MG63 (cell line): ENCODE results near the gene SET. TPM values are rescaled to one million over a fixed set of nuclear protein-coding genes. Genes with fewer than 3 reads are reported as not detected.
"Not testable (repeated sequence)": the region's sequence is repeated elsewhere in the genome, so short reads cannot be mapped to it uniquely, and the experiment has no call there.

Experiments
- DNase-seq: peaks from one replicate; pipeline ENCODE4 v3.0.0-alpha.2; 2020
- H3K27me3 ChIP-seq: fragments of 250-450 bp; sonication (Bioruptor Pico); 2 replicates; pipeline ENCODE4 v1.5.1; 2020; ENCODE audit warnings: mild to moderate bottlenecking, moderate library complexity
- H3K36me3 ChIP-seq: fragments of 250-450 bp; sonication (Bioruptor Pico); 2 replicates; pipeline ENCODE4 v1.5.1; 2020; ENCODE audit warnings: mild to moderate bottlenecking, moderate library complexity
- H3K4me3 ChIP-seq: fragments of 250-450 bp; sonication (Bioruptor Pico); 2 replicates; pipeline ENCODE4 v1.5.1; 2020; ENCODE audit warnings: mild to moderate bottlenecking, moderate library complexity
- H3K9me3 ChIP-seq: fragments of 250-450 bp; sonication (Bioruptor Pico); 2 replicates; pipeline ENCODE4 v1.5.1; 2020; ENCODE audit warnings: mild to moderate bottlenecking, moderate library complexity
- total RNA-seq: library from RNA; depleted of rRNA; stranded (reverse); fragments of >200 nt; shearing (Covaris generic); gene quantifications from 2 replicates; pipeline ENCODE4 v1.2.3, GENCODE V29; 2014; ENCODE audit warnings: low replicate concordance; rRNA removed

Gene SET
- 782 and 1,015 TPM in 2 replicates for total RNA-seq

- H3K36me3 ChIP-seq: peaks cover 34% of the 10 kb centered on the region
These were observed at the start of gene SET for GRCh38 chr9:128688501-128689292. Gene SET, plus strand, starts transcription at chr9:128689222. Its CDS starts 361 bp downstream, at chr9:128689583.

GRCh38 chr9:128640603-128641002 is 48.4 kb upstream of the SET start:
- no peak for DNase-seq
- Histone ChIP-seq H3K27me3 (no peaks in the 10 kb centered on the region), H3K9me3 (no peaks in the 10 kb centered on the region)

More at GRCh38 chr9:128688501-128689292, at the start of gene SET:
- H3K4me3 ChIP-seq: peak within 1 kb of the TSS; percentile 89
- no peaks in the 10 kb centered on the region for H3K27me3 ChIP-seq
- no peaks in the 10 kb centered on the region for H3K9me3 ChIP-seq
- DNase-seq: peak; percentile 94

GRCh38 chr9:128642675-128643245 is 46.3 kb upstream of the SET start:
- Histone ChIP-seq H3K36me3 (peaks cover 14% of the 10 kb centered on the region), H3K9me3 (no peaks in the 10 kb centered on the region), H3K4me3 (no peak overlapping the region), H3K27me3 (no peaks in the 10 kb centered on the region)
- no peak for DNase-seq

More at GRCh38 chr9:128640603-128641002, 48.4 kb upstream of the SET start:
- no peak overlapping the region for H3K4me3 ChIP-seq
- H3K36me3 ChIP-seq: peaks cover 34% of the 10 kb centered on the region

GRCh38 chr9:128643519-128644300 is 45.3 kb upstream of the SET start:
- peaks cover 7% of the 10 kb centered on the region for H3K36me3 ChIP-seq
- no peak overlapping the region for H3K4me3 ChIP-seq
- no peaks in the 10 kb centered on the region for H3K27me3 ChIP-seq
- no peak for DNase-seq
- H3K9me3 ChIP-seq: no peaks in the 10 kb centered on the region

GRCh38 chr9:128648206-128648605 is 40.8 kb upstream of the SET start:
- not testable (repeated sequence) for H3K9me3 ChIP-seq, H3K27me3 ChIP-seq, H3K36me3 ChIP-seq, H3K4me3 ChIP-seq
- peak; percentile 54 for DNase-seq

GRCh38 chr9:128651798-128652197 is 37.2 kb upstream of the SET start:
- Histone ChIP-seq H3K4me3 (no peak overlapping the region), H3K36me3 (no peaks in the 10 kb centered on the region; the same call in none of the 2 replicates), H3K27me3 (no peaks in the 10 kb centered on the region), H3K9me3 (no peaks in the 10 kb centered on the region)
- DNase-seq: no peak

GRCh38 chr9:128653908-128654307 is 35.1 kb upstream of the SET start:
- no peak for DNase-seq
- H3K27me3 ChIP-seq: no peaks in the 10 kb centered on the region

GRCh38 chr9:128654481-128654880 is 34.5 kb upstream of the SET start:
- no peak overlapping the region for H3K4me3 ChIP-seq
- DNase-seq: no peak
- no peaks in the 10 kb centered on the region for H3K9me3 ChIP-seq
- no peaks in the 10 kb centered on the region; the same call in none of the 2 replicates for H3K36me3 ChIP-seq
- no peaks in the 10 kb centered on the region for H3K27me3 ChIP-seq

More at GRCh38 chr9:128653908-128654307, 35.1 kb upstream of the SET start:
- Histone ChIP-seq H3K36me3 (no peaks in the 10 kb centered on the region; the same call in none of the 2 replicates), H3K4me3 (no peak overlapping the region), H3K9me3 (no peaks in the 10 kb centered on the region)

GRCh38 chr9:128656416-128657343 is 32.3 kb upstream of the SET start, which contains the start of gene DYNC2I2:
Gene DYNC2I2, minus strand, starts transcription at chr9:128656847. Its CDS starts 121 bp downstream, at chr9:128656726.
- DNase-seq: peak; percentile 94
- Histone ChIP-seq H3K4me3 (peak within 1 kb of the TSS; percentile 59), H3K9me3 (no peaks in the 10 kb centered on the region), H3K36me3 (no peaks in the 10 kb centered on the region; the same call in none of the 2 replicates), H3K27me3 (no peaks in the 10 kb centered on the region)

GRCh38 chr9:128657344-128657704 is 31.7 kb upstream of the SET start:
- no peaks in the 10 kb centered on the region for H3K9me3 ChIP-seq
- no peaks in the 10 kb centered on the region for H3K27me3 ChIP-seq
- DNase-seq: no peak
- peak overlapping the region; percentile 59 for H3K4me3 ChIP-seq
- no peaks in the 10 kb centered on the region; the same call in none of the 2 replicates for H3K36me3 ChIP-seq

- no peak for DNase-seq
- Histone ChIP-seq H3K27me3 (no peaks in the 10 kb centered on the region), H3K9me3 (no peaks in the 10 kb centered on the region), H3K4me3 (no peak overlapping the region), H3K36me3 (no peaks in the 10 kb centered on the region; the same call in none of the 2 replicates)
These were observed 31.2 kb upstream of the SET start for GRCh38 chr9:128657796-128658195.

- not testable (repeated sequence) for H3K4me3 ChIP-seq, H3K36me3 ChIP-seq, H3K27me3 ChIP-seq, H3K9me3 ChIP-seq
- peak; percentile 10 for DNase-seq
These were observed 22.5 kb upstream of the SET start for GRCh38 chr9:128666481-128666941.

GRCh38 chr9:128669786-128670185 is 19.2 kb upstream of the SET start:
- DNase-seq: no peak
- Histone ChIP-seq H3K36me3 (no peaks in the 10 kb centered on the region), H3K4me3 (no peak overlapping the region), H3K27me3 (no peaks in the 10 kb centered on the region), H3K9me3 (no peaks in the 10 kb centered on the region)

- H3K4me3 ChIP-seq: no peak overlapping the region
- no peaks in the 10 kb centered on the region for H3K9me3 ChIP-seq
- no peaks in the 10 kb centered on the region for H3K27me3 ChIP-seq
- H3K36me3 ChIP-seq: no peaks in the 10 kb centered on the region
- DNase-seq: no peak
These were observed 13.6 kb upstream of the SET start for GRCh38 chr9:128675382-128675781.

GRCh38 chr9:128677794-128678193 is 11.2 kb upstream of the SET start:
- DNase-seq: no peak
- Histone ChIP-seq H3K9me3 (no peaks in the 10 kb centered on the region), H3K4me3 (no peak overlapping the region), H3K27me3 (no peaks in the 10 kb centered on the region), H3K36me3 (no peaks in the 10 kb centered on the region)
